Measurements from ENCODE around the gene BMF. TPM values are rescaled to one million over a fixed set of nuclear protein-coding genes. Genes with fewer than 3 reads are reported as not detected.

Gene BMF
- total RNA-seq, 1 experiment from 2014 or later, result 13.2 TPM

- no CpG with 5 or more reads among the region's 24 CpGs for WGBS (ENCODE audit: extremely low coverage, insufficient read length, low lambda C conversion rate)
- Mint-ChIP-seq H3K9me3 (no peaks in the 10 kb centered on the region; a peak in 1 of 5 replicates), H3K4me3 (no peak overlapping the region), H3K27ac (no peak overlapping the region), H3K36me3 (ENCODE audit: insufficient read depth in 1 of 3, low read depth in 3 of 3) (no peaks in the 10 kb centered on the region), H3K4me1 (peaks cover 40 to 54% of the 10 kb centered on the region in 2 experiments), H3K27me3 (ENCODE audit: low read depth) (peaks cover 1% of the 10 kb centered on the region; the same call in 1 of the 2 replicates)
- no peak for TF ChIP-seq CTCF (conservative IDR thresholded peaks at IDR 0.05)
- Histone ChIP-seq H3K27ac (ENCODE audit: insufficient read length, low read depth, low read length) (no peak overlapping the region), H3T11ph (ENCODE audit: low read length) (no peak overlapping the region), H2BK12ac (ENCODE audit: insufficient read length, low read depth, low read length) (no peak overlapping the region), H4K8ac (replicated peaks; ENCODE audit: insufficient read length, low read depth, low read length) (no peak overlapping the region), H3K18ac (ENCODE audit: insufficient read length, low read depth, low read length) (no peak overlapping the region), H3K23ac (ENCODE audit: insufficient read length, low read depth, low read length) (no peak overlapping the region), H2AK5ac (ENCODE audit: insufficient read length, low read length) (no peak overlapping the region), H3K4me2 (ENCODE audit: insufficient read depth, insufficient read length, low read length) (no peak overlapping the region), H3K79me1 (ENCODE audit: insufficient read depth, low read depth, low read length, poor library complexity, severe bottlenecking) (no peaks in the 10 kb centered on the region), H2BK120ac (ENCODE audit: low read depth, low read length, poor library complexity, severe bottlenecking) (no peak overlapping the region), H4K91ac (ENCODE audit: insufficient read length, low read depth, low read length) (no peak overlapping the region), H3K9me3 (ENCODE audit: control insufficient read depth, low read depth, low read length) (no peaks in the 10 kb centered on the region), H3K14ac (ENCODE audit: insufficient read depth, low read length) (no peak overlapping the region), H2BK15ac (ENCODE audit: low read depth, low read length) (no peak overlapping the region), H2AFZ (ENCODE audit: low read length) (no peak overlapping the region), H3K4ac (ENCODE audit: low read depth, low read length) (no peak overlapping the region), H2BK20ac (ENCODE audit: low read depth, low read length, poor library complexity, severe bottlenecking) (no peak overlapping the region), H2BK5ac (ENCODE audit: insufficient read length, low read length) (no peak overlapping the region), H3K9ac (ENCODE audit: extremely low read depth, insufficient read length, low read length) (no peak overlapping the region), H3K79me2 (ENCODE audit: insufficient read depth, low read length) (no peaks in the 10 kb centered on the region), H3K4me1 (ENCODE audit: insufficient read depth, low read length) (no peaks in the 10 kb centered on the region; the same call in 1 of the 2 replicates), H4K20me1 (ENCODE audit: control insufficient read depth, insufficient read depth, insufficient read length) (no peaks in the 10 kb centered on the region), H4K5ac (ENCODE audit: insufficient read length, low read depth, low read length) (no peak overlapping the region), H3K23me2 (ENCODE audit: insufficient read length, low read depth, low read length, poor library complexity, severe bottlenecking) (peaks cover 7% of the 10 kb centered on the region), H3K56ac (ENCODE audit: insufficient read length, low read depth, low read length) (no peak overlapping the region), H3K27me3 (ENCODE audit: insufficient read depth, low read length) (no peaks in the 10 kb centered on the region; the same call in 1 of the 2 replicates)
- DNase-seq, result no peak
Observed at GRCh38 chr15:40112789-40113188, 4.1 kb upstream of the BMF start.

Measured in H9 (cell line).